HepG2 (cell line): Measurements from ENCODE around the gene COPZ2. TPM values are rescaled to one million over a fixed set of nuclear protein-coding genes. Genes with fewer than 3 reads are reported as not detected.

Experiments used
- CBFB ChIP-seq: sonication (generic); formaldehyde crosslinking; IDR thresholded peaks from 2 replicates; pipeline ENCODE4 v1.4.0; 2020; ENCODE audit warnings: missing genetic modification reagents
- CHD2 ChIP-seq: IDR thresholded peaks from 2 replicates; pipeline ENCODE4 v1.6.1; 2011; ENCODE audit warnings: low read depth, low read length, improper control_type of control experiment
- ERF ChIP-seq: IDR thresholded peaks from 2 replicates; pipeline ENCODE4 v1.6.1; 2018; ENCODE audit warnings: missing biosample characterization, missing genetic modification reagents
- HOXA9 ChIP-seq: sonication (generic); formaldehyde crosslinking; IDR thresholded peaks from 2 replicates; pipeline ENCODE4 v1.8.1; 2022; ENCODE audit warnings: missing genetic modification reagents, mild to moderate bottlenecking, moderate library complexity, borderline replicate concordance
- MTERF4 ChIP-seq: sonication (generic); formaldehyde crosslinking; IDR thresholded peaks from 2 replicates; pipeline ENCODE4 v1.8.0; 2023; ENCODE audit warnings: mild to moderate bottlenecking, missing genetic modification reagents
- RFX3 ChIP-seq: IDR thresholded peaks from 2 replicates; pipeline ENCODE4 v1.6.1; 2016; ENCODE audit warnings: missing biosample characterization, missing genetic modification reagents
- RFX5 ChIP-seq: IDR thresholded peaks from 2 replicates; pipeline ENCODE4 v1.6.1; 2011; ENCODE audit warnings: low read depth, low read length, improper control_type of control experiment
- TAF1 ChIP-seq: sonication (generic); formaldehyde crosslinking; IDR thresholded peaks from 2 replicates; pipeline ENCODE4 v1.4.0; 2020; ENCODE audit warnings: missing genetic modification reagents
- YEATS2 ChIP-seq: sonication (generic); formaldehyde crosslinking; IDR thresholded peaks from 2 replicates; pipeline ENCODE4 v1.4.0; 2020; ENCODE audit warnings: missing genetic modification reagents, borderline replicate concordance
- ZBTB42 ChIP-seq: sonication (generic); formaldehyde crosslinking; IDR thresholded peaks from 2 replicates; pipeline ENCODE4 v1.5.0; 2020; ENCODE audit warnings: mild to moderate bottlenecking, missing genetic modification reagents
- ZEB1 ChIP-seq: IDR thresholded peaks from 2 replicates; pipeline ENCODE4 v1.6.1; 2012; ENCODE audit warnings: mild to moderate bottlenecking, low read depth, inconsistent platforms; ENCODE audit not compliant: insufficient replicate concordance
- ZNF256 ChIP-seq: sonication (generic); formaldehyde crosslinking; conservative IDR thresholded peaks from 2 replicates; pipeline ENCODE4 v1.4.0; 2020; ENCODE audit warnings: missing genetic modification reagents
- ZNF260 ChIP-seq: sonication (generic); formaldehyde crosslinking; IDR thresholded peaks from 2 replicates; pipeline ENCODE4 v1.4.0; 2020; ENCODE audit warnings: missing genetic modification reagents, low read depth, mild to moderate bottlenecking, borderline replicate concordance
- ZNF281 ChIP-seq: sonication (generic); formaldehyde crosslinking; IDR thresholded peaks from 2 replicates; pipeline ENCODE4 v1.4.0; 2020; ENCODE audit warnings: missing genetic modification reagents, borderline replicate concordance
- ZNF337 ChIP-seq: sonication (generic); formaldehyde crosslinking; IDR thresholded peaks from 2 replicates; pipeline ENCODE4 v1.5.1; 2020; ENCODE audit warnings: missing genetic modification reagents, low read depth, mild to moderate bottlenecking, borderline replicate concordance
- ZNF652 ChIP-seq: IDR thresholded peaks from 2 replicates; pipeline ENCODE4 v1.6.1; 2016; ENCODE audit warnings: low read depth, borderline replicate concordance
- ZNF740 ChIP-seq: sonication (generic); formaldehyde crosslinking; IDR thresholded peaks from 2 replicates; pipeline ENCODE4 v1.4.0; 2020; ENCODE audit warnings: missing genetic modification reagents
- polyA plus RNA-seq, 8 experiments: library from polyadenylated mRNA; depleted of rRNA in 3 of 8; stranded (reverse) in 7 of 8; unstranded in 1 of 8; fragments of >200 nt; fragmentation: Illumina TruSeq in 4 of 8; extraction: Trizol in 4 of 8; gene quantifications; 2 replicates each; pipeline versions ENCODE4 v1.2.1 to v1.2.3, GENCODE V29; 2011 to 2016; ENCODE audit warnings: low read depth in 4 of 8, missing spikeins in 1 of 8, mixed read lengths in 1 of 8; ENCODE audit not compliant: insufficient read depth in 1 of 8
- total RNA-seq, 5 experiments: library from RNA; depleted of rRNA; stranded (reverse); fragments of >200 nt; fragmentation: Illumina TruSeq; extraction: Trizol; gene quantifications; 2 replicates each; pipeline ENCODE4 v1.2.3, GENCODE V29; 2016; ENCODE audit warnings: low read depth in 1 of 5
- TF ChIP-seq, protein P1 (sequence below): sonication (generic); formaldehyde crosslinking; IDR thresholded peaks from 2 replicates; pipeline ENCODE4 v1.9.0; 2021; ENCODE audit warnings: missing genetic modification reagents, borderline replicate concordance
- TF ChIP-seq, protein P2 (sequence below): sonication (generic); formaldehyde crosslinking; conservative IDR thresholded peaks from 2 replicates; pipeline ENCODE4 v1.8.1; 2023; ENCODE audit warnings: missing genetic modification reagents
- TF ChIP-seq, protein P3 (sequence below): sonication (generic); formaldehyde crosslinking; IDR thresholded peaks from 2 replicates; pipeline ENCODE4 v1.8.1; 2022; ENCODE audit warnings: mild to moderate bottlenecking, missing genetic modification reagents

The COPZ2 gene
- total and polyA plus RNA-seq, 2 of the 13 experiments (the other 11 are each of a cell fraction or from before 2014, with no cell fraction given) = 0.61 to 1.5 TPM

DNA sequence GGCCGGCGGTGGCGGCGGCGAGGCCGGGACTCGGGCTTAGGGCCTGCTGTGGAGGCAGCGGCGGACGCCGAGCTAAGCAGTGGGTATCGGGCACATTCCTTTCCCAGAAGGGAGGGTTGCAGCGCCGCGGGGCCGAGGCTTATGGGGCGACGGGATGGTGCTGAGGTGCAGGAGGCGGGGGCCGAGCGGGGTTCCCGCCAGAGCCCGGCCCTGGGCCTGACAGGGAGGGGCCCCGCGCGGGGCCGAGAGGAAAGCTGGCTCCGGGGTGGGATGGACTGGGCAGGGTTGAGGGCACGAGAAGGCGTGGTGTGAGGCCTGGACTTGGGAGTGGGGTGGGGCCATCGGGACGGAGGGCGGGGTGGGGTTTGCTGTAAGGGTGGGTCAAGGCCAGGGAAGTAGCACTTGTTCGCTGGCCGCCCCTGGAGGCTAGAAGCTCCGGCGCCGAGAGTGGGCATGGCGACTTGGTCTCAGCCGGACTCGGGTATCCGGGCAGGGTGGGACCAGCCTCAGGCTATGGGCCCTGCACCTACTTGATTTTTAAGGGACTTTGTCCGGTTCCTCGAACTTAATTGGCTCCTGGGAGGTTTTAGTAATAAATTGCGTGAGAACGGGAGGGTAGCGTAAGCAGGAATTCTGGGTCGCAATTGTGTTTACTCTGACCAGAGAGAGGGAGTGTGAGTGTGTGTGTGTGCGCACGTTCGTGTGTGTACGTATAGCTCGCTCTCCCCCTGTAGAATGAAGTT, 11.0 kb upstream of the COPZ2 start (continued):
- TF ChIP-seq HOXA9 = no peak
- peak; percentile 65; the same call in 1 of the 2 replicates for TF ChIP-seq YEATS2
- TF ChIP-seq ZNF281 (CRISPR knock-in tag) = peak; percentile 36
- TF ChIP-seq, protein P1, sequence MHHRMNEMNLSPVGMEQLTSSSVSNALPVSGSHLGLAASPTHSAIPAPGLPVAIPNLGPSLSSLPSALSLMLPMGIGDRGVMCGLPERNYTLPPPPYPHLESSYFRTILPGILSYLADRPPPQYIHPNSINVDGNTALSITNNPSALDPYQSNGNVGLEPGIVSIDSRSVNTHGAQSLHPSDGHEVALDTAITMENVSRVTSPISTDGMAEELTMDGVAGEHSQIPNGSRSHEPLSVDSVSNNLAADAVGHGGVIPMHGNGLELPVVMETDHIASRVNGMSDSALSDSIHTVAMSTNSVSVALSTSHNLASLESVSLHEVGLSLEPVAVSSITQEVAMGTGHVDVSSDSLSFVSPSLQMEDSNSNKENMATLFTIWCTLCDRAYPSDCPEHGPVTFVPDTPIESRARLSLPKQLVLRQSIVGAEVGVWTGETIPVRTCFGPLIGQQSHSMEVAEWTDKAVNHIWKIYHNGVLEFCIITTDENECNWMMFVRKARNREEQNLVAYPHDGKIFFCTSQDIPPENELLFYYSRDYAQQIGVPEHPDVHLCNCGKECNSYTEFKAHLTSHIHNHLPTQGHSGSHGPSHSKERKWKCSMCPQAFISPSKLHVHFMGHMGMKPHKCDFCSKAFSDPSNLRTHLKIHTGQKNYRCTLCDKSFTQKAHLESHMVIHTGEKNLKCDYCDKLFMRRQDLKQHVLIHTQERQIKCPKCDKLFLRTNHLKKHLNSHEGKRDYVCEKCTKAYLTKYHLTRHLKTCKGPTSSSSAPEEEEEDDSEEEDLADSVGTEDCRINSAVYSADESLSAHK (CRISPR knock-in tag) = no peak
- no peak for TF ChIP-seq ZNF256 (CRISPR knock-in tag)
- TF ChIP-seq, protein P2, sequence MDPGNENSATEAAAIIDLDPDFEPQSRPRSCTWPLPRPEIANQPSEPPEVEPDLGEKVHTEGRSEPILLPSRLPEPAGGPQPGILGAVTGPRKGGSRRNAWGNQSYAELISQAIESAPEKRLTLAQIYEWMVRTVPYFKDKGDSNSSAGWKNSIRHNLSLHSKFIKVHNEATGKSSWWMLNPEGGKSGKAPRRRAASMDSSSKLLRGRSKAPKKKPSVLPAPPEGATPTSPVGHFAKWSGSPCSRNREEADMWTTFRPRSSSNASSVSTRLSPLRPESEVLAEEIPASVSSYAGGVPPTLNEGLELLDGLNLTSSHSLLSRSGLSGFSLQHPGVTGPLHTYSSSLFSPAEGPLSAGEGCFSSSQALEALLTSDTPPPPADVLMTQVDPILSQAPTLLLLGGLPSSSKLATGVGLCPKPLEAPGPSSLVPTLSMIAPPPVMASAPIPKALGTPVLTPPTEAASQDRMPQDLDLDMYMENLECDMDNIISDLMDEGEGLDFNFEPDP (CRISPR knock-in tag) = peak; percentile 8; the same call in 1 of the 2 replicates
- TF ChIP-seq ZNF260 (CRISPR knock-in tag) = no peak
- TF ChIP-seq CBFB (CRISPR knock-in tag) = no peak
- TF ChIP-seq, protein P3, sequence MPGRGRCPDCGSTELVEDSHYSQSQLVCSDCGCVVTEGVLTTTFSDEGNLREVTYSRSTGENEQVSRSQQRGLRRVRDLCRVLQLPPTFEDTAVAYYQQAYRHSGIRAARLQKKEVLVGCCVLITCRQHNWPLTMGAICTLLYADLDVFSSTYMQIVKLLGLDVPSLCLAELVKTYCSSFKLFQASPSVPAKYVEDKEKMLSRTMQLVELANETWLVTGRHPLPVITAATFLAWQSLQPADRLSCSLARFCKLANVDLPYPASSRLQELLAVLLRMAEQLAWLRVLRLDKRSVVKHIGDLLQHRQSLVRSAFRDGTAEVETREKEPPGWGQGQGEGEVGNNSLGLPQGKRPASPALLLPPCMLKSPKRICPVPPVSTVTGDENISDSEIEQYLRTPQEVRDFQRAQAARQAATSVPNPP (CRISPR knock-in tag) = no peak; the same call in 1 of the 2 replicates
- no peak for TF ChIP-seq CHD2
- no peak; the same call in 1 of the 2 replicates for TF ChIP-seq MTERF4 (CRISPR knock-in tag)
- peak; percentile 92 for TF ChIP-seq TAF1 (CRISPR knock-in tag)
- peak; percentile 77; the same call in 1 of the 2 replicates for TF ChIP-seq ZNF337 (CRISPR knock-in tag)
- TF ChIP-seq ERF = peak; percentile 77
- TF ChIP-seq ZNF652 (CRISPR knock-in tag) = no peak
- TF ChIP-seq ZBTB42 (CRISPR knock-in tag) = no peak; the same call in 1 of the 2 replicates
- no peak for TF ChIP-seq RFX5
- TF ChIP-seq ZEB1 = peak; percentile 39
- TF ChIP-seq ZNF740 (CRISPR knock-in tag) = 0 out of 2 replicates have a peak, but pooled peaks have one; percentile 1
- no peak for TF ChIP-seq RFX3 (CRISPR knock-in tag)
